HEK293T (cell line): ENCODE data around the gene RNF144A.

Source experiments
- CTCF ChIA-PET: fragments of 350-600 bp; formaldehyde crosslinking; extraction: SDS; loops from one replicate; lab custom pipeline; 2021; ENCODE audit warnings: antibody characterized with exemption, inconsistent platforms; lab: Yijun Ruan, JAX
- POLR2A ChIA-PET: fragments of 350-600 bp; formaldehyde crosslinking; extraction: SDS; loops from one replicate; lab custom pipeline; 2020; ENCODE audit warnings: antibody characterized with exemption, inconsistent platforms; lab: Yijun Ruan, JAX
- DNase-seq: peaks from one replicate; pipeline ENCODE4 v3.0.0; 2012; ENCODE audit warnings: mixed read lengths; ENCODE audit errors: extremely low spot score
- ARNT ChIP-seq: fragments of 450-650 bp; IDR thresholded peaks from 2 replicates; pipeline ENCODE4 v1.6.1; 2017; ENCODE audit warnings: mild to moderate bottlenecking
- BHLHE40 ChIP-seq: fragments of 450-650 bp; IDR thresholded peaks from 2 replicates; pipeline ENCODE4 v1.6.1; 2016; ENCODE audit warnings: mild to moderate bottlenecking, moderate library complexity, borderline replicate concordance
- CTBP1 ChIP-seq: fragments of 450-650 bp; IDR thresholded peaks from 2 replicates; pipeline ENCODE4 v1.6.1; 2016; ENCODE audit warnings: borderline replicate concordance
- ELF4 ChIP-seq: fragments of 450-650 bp; IDR thresholded peaks from 2 replicates; pipeline ENCODE4 v1.6.1; 2017; ENCODE audit warnings: antibody characterized with exemption
- FOXA1 ChIP-seq: fragments of 450-650 bp; IDR thresholded peaks from 2 replicates; pipeline ENCODE4 v1.6.1; 2016; ENCODE audit warnings: mild to moderate bottlenecking
- FOXK2 ChIP-seq: fragments of 450-650 bp; IDR thresholded peaks from 2 replicates; pipeline ENCODE4 v1.6.1; 2016; ENCODE audit warnings: mild to moderate bottlenecking
- FOXM1 ChIP-seq: fragments of 450-650 bp; IDR thresholded peaks from 2 replicates; pipeline ENCODE4 v1.6.1; 2017; ENCODE audit warnings: mild to moderate bottlenecking, borderline replicate concordance
- HDGF ChIP-seq: fragments of 450-650 bp; IDR thresholded peaks from 2 replicates; pipeline ENCODE4 v1.6.1; 2017; ENCODE audit warnings: antibody characterized with exemption, borderline replicate concordance
- L3MBTL2 ChIP-seq: fragments of 450-650 bp; conservative IDR thresholded peaks from 2 replicates; pipeline ENCODE4 v1.6.1; 2016; ENCODE audit warnings: mild to moderate bottlenecking
- LEF1 ChIP-seq: fragments of 450-650 bp; IDR thresholded peaks from 2 replicates; pipeline ENCODE4 v1.6.1; 2017; ENCODE audit warnings: mild to moderate bottlenecking, borderline replicate concordance
- NFRKB ChIP-seq: fragments of 450-650 bp; IDR thresholded peaks from 2 replicates; pipeline ENCODE4 v1.6.1; 2016; ENCODE audit warnings: mild to moderate bottlenecking, moderate library complexity
- SP1 ChIP-seq: fragments of 450-650 bp; IDR thresholded peaks from 2 replicates; pipeline ENCODE4 v1.6.1; 2017
- SUZ12 ChIP-seq: fragments of 450-650 bp; IDR thresholded peaks from 2 replicates; pipeline ENCODE4 v1.6.1; 2016; ENCODE audit warnings: mild to moderate bottlenecking
- TARDBP ChIP-seq: fragments of 450-650 bp; IDR thresholded peaks from 2 replicates; pipeline ENCODE4 v1.6.1; 2016
- ZNF384 ChIP-seq: fragments of 450-650 bp; IDR thresholded peaks from 2 replicates; pipeline ENCODE4 v1.6.1; 2016
- TF ChIP-seq, protein P1 (sequence below): fragments of 450-650 bp; IDR thresholded peaks from 2 replicates; pipeline ENCODE4 v1.6.1; 2016

RNF144A gene

DNA sequence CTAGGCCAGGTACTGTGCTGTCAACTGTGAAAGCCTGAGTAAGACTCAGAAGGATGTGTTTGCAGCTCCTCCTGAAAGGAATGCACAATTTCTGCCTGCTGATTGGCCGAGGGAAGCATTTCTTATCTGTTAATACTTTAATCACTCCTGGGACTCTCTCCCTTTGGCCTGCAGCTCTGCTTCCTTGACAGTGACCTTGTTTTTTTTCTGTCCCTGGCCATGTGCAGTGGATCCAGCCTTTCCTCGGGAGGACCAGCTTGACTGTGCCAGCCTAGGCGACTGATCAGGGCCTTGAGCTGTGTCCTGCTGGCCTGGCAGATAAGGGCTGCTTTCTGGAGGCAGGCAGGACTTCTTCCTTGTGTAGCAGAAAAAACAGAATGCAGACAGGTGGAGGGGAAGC, 10.0 kb downstream of the RNF144A start:
- ChIA-PET POLR2A (no interaction called here), CTCF (interaction anchor here (1.2 kb wide), 1 partner anchor 10 kb away, joined by 3 read pairs; no protein-coding TSS in a partner anchor)
- no peak for DNase-seq
- TF ChIP-seq, protein P1, sequence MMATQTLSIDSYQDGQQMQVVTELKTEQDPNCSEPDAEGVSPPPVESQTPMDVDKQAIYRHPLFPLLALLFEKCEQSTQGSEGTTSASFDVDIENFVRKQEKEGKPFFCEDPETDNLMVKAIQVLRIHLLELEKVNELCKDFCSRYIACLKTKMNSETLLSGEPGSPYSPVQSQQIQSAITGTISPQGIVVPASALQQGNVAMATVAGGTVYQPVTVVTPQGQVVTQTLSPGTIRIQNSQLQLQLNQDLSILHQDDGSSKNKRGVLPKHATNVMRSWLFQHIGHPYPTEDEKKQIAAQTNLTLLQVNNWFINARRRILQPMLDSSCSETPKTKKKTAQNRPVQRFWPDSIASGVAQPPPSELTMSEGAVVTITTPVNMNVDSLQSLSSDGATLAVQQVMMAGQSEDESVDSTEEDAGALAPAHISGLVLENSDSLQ: no peak
- TF ChIP-seq ARNT: no peak
- no peak for TF ChIP-seq CTBP1
- TF ChIP-seq HDGF: no peak
- TF ChIP-seq ELF4: no peak
- no peak for TF ChIP-seq FOXA1
- TF ChIP-seq ZNF384: no peak
- no peak for TF ChIP-seq SP1
- no peak for TF ChIP-seq NFRKB
- no peak for TF ChIP-seq FOXM1

DNA sequence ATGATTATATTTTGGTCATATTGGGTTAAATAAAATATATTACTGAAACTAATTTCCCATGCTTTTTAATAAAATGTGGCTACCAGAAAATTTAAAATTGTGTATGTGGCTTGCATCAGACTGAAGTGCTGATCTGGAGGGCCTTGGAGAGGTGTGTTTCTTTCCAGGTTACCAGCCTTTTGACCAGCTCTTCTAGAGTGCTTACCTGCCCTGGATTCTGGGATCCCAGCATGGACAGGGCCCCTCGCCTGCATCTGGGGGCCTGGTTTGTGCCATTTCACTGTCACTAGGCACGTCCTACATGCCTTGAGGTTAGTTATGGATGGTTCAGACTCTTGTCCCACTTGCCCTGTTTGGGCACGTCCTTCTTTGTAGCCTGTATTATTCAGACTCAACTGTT, 10.5 kb downstream of the RNF144A start:
- ChIA-PET CTCF (interaction anchor here (1.2 kb wide), 1 partner anchor 11 kb away, joined by 3 read pairs; no protein-coding TSS in a partner anchor), POLR2A (no interaction called here)
- no peak for DNase-seq
- TF ChIP-seq FOXK2 (no peak), SP1 (no peak), FOXM1 (no peak), LEF1 (no peak), TARDBP (no peak), ARNT (no peak), ZNF384 (no peak)

DNA sequence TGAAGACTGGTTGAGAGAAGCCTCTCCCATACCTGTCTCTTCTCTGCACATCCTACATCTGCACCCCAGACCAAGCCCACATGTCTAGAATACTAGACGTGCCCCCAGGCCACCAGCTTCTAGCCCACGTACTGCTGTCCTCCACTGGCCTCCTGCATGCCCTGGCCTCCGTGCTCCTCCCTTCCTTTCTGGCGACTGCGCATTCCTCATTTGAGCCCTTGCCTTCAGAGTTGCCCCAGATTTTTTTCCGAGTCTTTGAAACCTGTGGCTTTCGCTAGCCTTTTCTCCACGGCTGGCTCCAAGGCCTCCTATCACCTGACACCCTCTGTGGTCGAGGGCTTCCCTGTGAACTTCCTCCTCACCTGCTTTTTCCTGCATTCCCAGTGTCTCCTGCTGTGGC, 11.2 kb downstream of the RNF144A start:
- TF ChIP-seq SP1: no peak
- no peak for TF ChIP-seq ZNF384
- TF ChIP-seq LEF1: no peak
- TF ChIP-seq CTBP1: no peak
- TF ChIP-seq FOXK2: no peak
- TF ChIP-seq L3MBTL2: no peak
- no peak for TF ChIP-seq HDGF
- TF ChIP-seq FOXM1: no peak
- no peak for TF ChIP-seq NFRKB
- no peak for TF ChIP-seq FOXA1
- no peak for TF ChIP-seq ELF4
- TF ChIP-seq, protein P1: no peak
- TF ChIP-seq SUZ12: no peak
- no peak for TF ChIP-seq BHLHE40
- TF ChIP-seq ARNT: no peak
- CTCF ChIA-PET: interaction anchor here (0.8 to 0.9 kb wide), 2 partner anchors 8 to 12 kb away, joined by 3 read pairs; no protein-coding TSS in a partner anchor

DNA sequence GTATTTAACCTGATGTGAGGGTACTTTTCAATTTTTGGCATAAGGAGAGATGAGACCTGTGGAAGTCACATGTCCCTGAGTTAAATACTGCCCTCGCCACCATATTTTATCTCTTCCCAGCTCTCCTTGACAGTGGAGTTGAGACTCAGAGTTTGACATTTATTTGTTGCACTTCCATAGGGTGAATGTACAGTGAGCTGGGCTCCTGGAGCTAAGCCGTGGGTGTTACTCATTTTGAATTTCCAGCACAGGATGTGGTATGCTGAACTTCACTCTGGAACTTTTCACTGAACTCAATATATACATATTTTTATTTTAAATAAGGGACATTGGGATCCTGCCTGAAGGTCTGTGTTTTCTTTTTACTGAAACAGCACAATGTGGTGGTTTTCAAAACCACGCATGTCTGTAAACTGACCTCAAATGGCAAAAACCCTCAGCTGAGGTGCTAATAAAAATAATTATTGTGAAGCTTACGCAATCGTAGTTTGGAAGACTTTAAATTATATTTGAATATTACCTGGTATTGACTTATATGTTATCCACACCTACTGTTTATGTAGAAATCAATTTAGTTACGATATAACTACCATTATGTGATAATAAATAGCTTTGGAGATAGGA, 12.1 kb downstream of the RNF144A start:
- ChIA-PET POLR2A (no interaction called here), CTCF (interaction anchor here (0.8 to 0.9 kb wide), 2 partner anchors 9 to 13 kb away, joined by 3 read pairs; no protein-coding TSS in a partner anchor)
- no peak for DNase-seq
- TF ChIP-seq LEF1: no peak
- TF ChIP-seq, protein P1: no peak

More for the DNA sequence above, 11.2 kb downstream of the RNF144A start:
- POLR2A ChIA-PET: no interaction called here
- DNase-seq: no peak

DNA sequence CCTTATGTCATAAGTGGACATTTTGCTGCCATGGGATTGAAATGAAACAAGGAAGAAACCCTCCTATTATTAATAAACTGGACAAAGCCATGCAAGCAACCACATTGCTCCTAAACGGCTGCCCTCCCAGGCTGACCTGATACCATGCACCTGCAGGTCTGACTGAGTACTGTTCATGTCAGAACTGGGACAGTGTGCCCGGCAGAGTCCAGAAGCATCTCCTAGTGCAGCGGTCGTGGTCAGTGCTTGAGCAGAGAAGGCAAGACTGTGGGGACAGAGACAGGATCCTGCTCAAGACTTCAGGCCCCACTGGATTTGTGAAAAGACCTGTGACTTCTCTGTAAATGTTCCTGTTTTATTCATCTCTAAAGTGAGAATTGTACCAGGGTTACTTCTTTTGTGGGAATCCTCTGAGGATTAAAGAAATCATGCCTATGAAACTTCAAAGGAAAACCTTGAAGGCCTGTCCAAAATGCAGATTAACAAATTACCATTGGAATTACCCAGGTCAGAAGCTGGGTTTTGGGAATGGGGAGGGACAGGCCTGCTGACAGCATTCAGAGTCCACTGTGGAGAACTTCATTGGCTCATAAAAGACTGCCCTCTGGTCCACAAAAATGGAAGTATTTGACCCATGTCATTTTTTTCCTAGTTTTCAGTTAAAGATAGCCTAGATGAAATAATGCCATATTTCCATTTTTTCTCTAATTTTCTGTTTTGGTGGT, 13.9 kb downstream of the RNF144A start:
- TF ChIP-seq SP1 (no peak), ZNF384 (no peak)
- POLR2A ChIA-PET: no interaction called here
- CTCF ChIA-PET: no interaction called here
- DNase-seq: no peak

DNA sequence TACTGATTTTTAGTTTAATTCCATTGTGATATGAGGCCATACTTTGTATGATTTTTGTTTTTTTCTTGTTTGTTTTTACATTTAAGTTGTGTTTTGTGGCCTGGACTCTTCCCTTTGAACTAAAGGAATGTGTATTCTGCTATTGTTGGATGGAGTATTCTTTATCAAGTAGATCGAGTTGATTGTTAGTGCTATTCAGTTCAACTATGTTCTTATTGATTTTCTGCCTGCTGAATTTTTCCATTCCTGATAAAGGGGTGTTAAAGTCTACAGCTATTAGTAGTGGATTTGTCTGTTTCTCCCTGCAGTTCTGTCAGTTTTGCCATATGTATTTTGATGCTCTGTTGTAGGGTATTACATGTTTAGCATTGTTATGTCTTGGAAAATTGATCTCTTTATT, 14.5 kb downstream of the RNF144A start:
- CTCF ChIA-PET: no interaction called here
- DNase-seq: no peak
- TF ChIP-seq, protein P1: no peak
- TF ChIP-seq LEF1 (no peak), L3MBTL2 (no peak), FOXM1 (no peak), CTBP1 (no peak), ZNF384 (no peak), SUZ12 (no peak), BHLHE40 (no peak)
- POLR2A ChIA-PET: no interaction called here
